ENCODE results near the gene MUC13.
A peak's percentile ranks its signal among the peaks of the same experiment; 100 is the strongest.

MUC13 gene

GRCh38 chr3:124893526-124893925, 41.0 kb downstream of the MUC13 start:
- H3K27me3 ChIP-seq (replicated peaks) = no peaks in the 10 kb centered on the region
- H3K36me3 ChIP-seq (replicated peaks) = no peaks in the 10 kb centered on the region
- no peak for DNase-seq
- no peak overlapping the region for H3K4me3 ChIP-seq (ENCODE audit: low read depth, low read length)
- H3K27ac ChIP-seq = no peak overlapping the region
- no peak for TF ChIP-seq CTCF (IDR thresholded peaks at IDR 0.05; ENCODE audit: low read depth, low read length, missing control alignments)
- in situ Hi-C loops (cut with HindIII; ENCODE audit: low pct_ligation_motif_present, low sequenced_read_pairs) = loop anchor here (25.0 kb wide), 1 partner anchor 131 kb away; no protein-coding TSS in a partner anchor

GRCh38 chr3:124890573-124891190, 43.9 kb downstream of the MUC13 start:
- Histone ChIP-seq H3K27me3 (replicated peaks) (no peaks in the 10 kb centered on the region), H3K27ac (no peak overlapping the region)
- in situ Hi-C loops (cut with HindIII; ENCODE audit: low pct_ligation_motif_present, low sequenced_read_pairs) = loop anchor here (25.0 kb wide), 1 partner anchor 128 kb away; no protein-coding TSS in a partner anchor

GRCh38 chr3:124888482-124889441, 45.8 kb downstream of the MUC13 start:
- Histone ChIP-seq H3K36me3 (replicated peaks) (no peaks in the 10 kb centered on the region), H3K27me3 (replicated peaks) (no peaks in the 10 kb centered on the region), H3K4me3 (ENCODE audit: low read depth, low read length) (no peak overlapping the region), H3K27ac (no peak overlapping the region)
- in situ Hi-C loops (cut with HindIII; ENCODE audit: low pct_ligation_motif_present, low sequenced_read_pairs) = loop anchor here (25.0 kb wide), 1 partner anchor 126 kb away; no protein-coding TSS in a partner anchor
- no peak for TF ChIP-seq CTCF (IDR thresholded peaks at IDR 0.05; ENCODE audit: low read depth, low read length, missing control alignments)
- no peak for DNase-seq

More at GRCh38 chr3:124890573-124891190, 43.9 kb downstream of the MUC13 start:
- H3K36me3 ChIP-seq (replicated peaks) = no peaks in the 10 kb centered on the region
- H3K4me3 ChIP-seq (ENCODE audit: low read depth, low read length) = no peak overlapping the region
- TF ChIP-seq CTCF (IDR thresholded peaks at IDR 0.05; ENCODE audit: low read depth, low read length, missing control alignments) = no peak
- DNase-seq = no peak

GRCh38 chr3:124887932-124888298, 46.6 kb downstream of the MUC13 start:
- in situ Hi-C loops (cut with HindIII; ENCODE audit: low pct_ligation_motif_present, low sequenced_read_pairs) = loop anchor here (25.0 kb wide), 1 partner anchor 126 kb away; no protein-coding TSS in a partner anchor
- Histone ChIP-seq H3K27ac (no peak overlapping the region), H3K36me3 (replicated peaks) (no peaks in the 10 kb centered on the region), H3K27me3 (replicated peaks) (no peaks in the 10 kb centered on the region), H3K4me3 (ENCODE audit: low read depth, low read length) (peak overlapping the region; percentile 79)
- no peak for DNase-seq
- TF ChIP-seq CTCF (IDR thresholded peaks at IDR 0.05; ENCODE audit: low read depth, low read length, missing control alignments) = no peak

GRCh38 chr3:124887177-124887931, 47.2 kb downstream of the MUC13 start, which contains the start of gene ITGB5:
ITGB5 (minus strand) TSS chr3:124887365; CDS start chr3:124887000, 365 bp downstream.
- peak; percentile 70 for DNase-seq
- in situ Hi-C loops (cut with HindIII; ENCODE audit: low pct_ligation_motif_present, low sequenced_read_pairs) = loop anchor here (25.0 kb wide), 1 partner anchor 125 kb away; no protein-coding TSS in a partner anchor
- Histone ChIP-seq H3K36me3 (replicated peaks) (no peaks in the 10 kb centered on the region), H3K27me3 (replicated peaks) (no peaks in the 10 kb centered on the region), H3K4me3 (ENCODE audit: low read depth, low read length) (peak within 1 kb of the TSS; percentile 79), H3K27ac (peak within 1 kb of the TSS; percentile 87)
- TF ChIP-seq CTCF (IDR thresholded peaks at IDR 0.05; ENCODE audit: low read depth, low read length, missing control alignments) = no peak
